K562 (cell line): ENCODE data around the gene C10orf90. TPM values are rescaled to one million over a fixed set of nuclear protein-coding genes. Genes with fewer than 3 reads are reported as not detected.

ENCODE experiments used
- ATAC-seq: fragments of 200-7000 bp; cut with Tn5 transposase; 3 replicates; pipeline ENCODE4 v1.9.1; 2020; ENCODE audit warnings: moderate library complexity
- BruUV-seq: library from RNA; stranded (reverse); fragments of 400-500 nt; replicated peaks from 2 replicates; lab custom pipeline; 2021; lab: Mats Ljungman, UMichigan
- CTCF ChIA-PET: fragments of 300-600 bp; formaldehyde crosslinking; extraction: SDS; loops from one replicate; lab custom pipeline; 2021; ENCODE audit warnings: low intra/inter-chr PET ratio; lab: Yijun Ruan, JAX
- POLR2A ChIA-PET: fragments of 300-600, 350-650 bp; sonication (Branson Sonifier 250); formaldehyde crosslinking; extraction: SDS; loops from one replicate; lab custom pipeline; 2021; ENCODE audit warnings: antibody characterized with exemption, inconsistent platforms; lab: Yijun Ruan, JAX
- DNase-seq, 4 experiments: peaks; one replicate each; pipeline versions ENCODE4 v3.0.0 to v3.0.0-alpha.2; 2011 to 2018; ENCODE audit warnings: low spot score in 3 of 4, mixed read lengths in 3 of 4; ENCODE audit errors: extremely low read depth in 1 of 4
- FAIRE-seq: peaks from 2 replicates; lab custom pipeline; 2011; peaks lifted over from hg19 to GRCh38; lab: Jason Lieb, UNC
- H2AFZ ChIP-seq: 2 replicates; pipeline ENCODE4 v1.6.0; 2011; ENCODE audit warnings: low read depth, low read length, control low read depth, inconsistent platforms
- H3K27ac ChIP-seq: fragments of 200-600 bp; 3 replicates; pipeline ENCODE4 v1.8.0; 2011; ENCODE audit warnings: low read depth, mild to moderate bottlenecking, control low read depth, inconsistent platforms, low read length, moderate library complexity, mixed read lengths; ENCODE audit errors: extremely low read depth
- H3K27me3 ChIP-seq, 2 experiments: fragments of 300-600 bp in 1 of 2; 2 replicates in 1 of 2; 3 replicates in 1 of 2; pipeline versions ENCODE4 v1.6.0 to v1.8.0; 2011; ENCODE audit warnings: inconsistent platforms in 2 of 2, low read length in 2 of 2, mild to moderate bottlenecking in 1 of 2, mixed read lengths in 1 of 2, moderate library complexity in 1 of 2; ENCODE audit not compliant: control insufficient read depth in 2 of 2, insufficient read depth in 2 of 2
- H3K36me3 ChIP-seq: fragments of 300-600 bp; 3 replicates; pipeline ENCODE4 v1.8.0; 2011; ENCODE audit warnings: mild to moderate bottlenecking, low read length, inconsistent platforms; ENCODE audit not compliant: control insufficient read depth, insufficient read depth
- H3K4me1 ChIP-seq, 2 experiments: fragments of 200-600 bp in 1 of 2; replicated peaks in 1 of 2; 2 replicates in 1 of 2; 3 replicates in 1 of 2; pipeline versions ENCODE4 v1.5.1 to v1.8.0; 2011; ENCODE audit warnings: inconsistent platforms in 2 of 2, low read length in 2 of 2, mild to moderate bottlenecking in 1 of 2, mixed read lengths in 1 of 2, moderate library complexity in 1 of 2; ENCODE audit not compliant: control insufficient read depth in 2 of 2, insufficient read depth in 2 of 2
- H3K4me2 ChIP-seq: 2 replicates; pipeline ENCODE4 v1.6.1; 2011; ENCODE audit warnings: low read length, control low read depth, inconsistent platforms, mixed read lengths; ENCODE audit not compliant: insufficient read depth
- H3K4me3 ChIP-seq: fragments of 200-600 bp; sonication (generic), shearing (Covaris generic); 2 replicates; pipeline ENCODE4 v1.5.1; 2016; ENCODE audit warnings: control low read depth, inconsistent platforms
- H3K79me2 ChIP-seq: fragments of 200-600 bp; 3 replicates; pipeline ENCODE4 v1.8.0; 2011; ENCODE audit warnings: low read length, inconsistent platforms; ENCODE audit not compliant: control insufficient read depth, insufficient read depth
- H3K9ac ChIP-seq, 2 experiments: 2 replicates each; pipeline versions ENCODE4 v1.6.0 to v1.6.1; 2011; ENCODE audit warnings: low read depth in 2 of 2, low read length in 2 of 2, control low read depth in 1 of 2, inconsistent platforms in 1 of 2, mild to moderate bottlenecking in 1 of 2, mixed read lengths in 1 of 2; ENCODE audit not compliant: insufficient read depth in 1 of 2
- H3K9me1 ChIP-seq: one replicate; pipeline ENCODE4 v1.6.0; 2011; ENCODE audit warnings: inconsistent platforms, mild to moderate bottlenecking, low read length, moderate library complexity; ENCODE audit not compliant: control insufficient read depth, insufficient read depth
- H3K9me3 ChIP-seq: replicated peaks from 2 replicates; pipeline ENCODE4 v1.5.1; 2011; ENCODE audit warnings: low read depth, low read length, inconsistent platforms; ENCODE audit not compliant: control insufficient read depth, insufficient read depth
- H4K20me1 ChIP-seq: replicated peaks from 2 replicates; pipeline ENCODE4 v1.6.1; 2011; ENCODE audit warnings: low read length, inconsistent platforms, mixed read lengths; ENCODE audit not compliant: control insufficient read depth, insufficient read depth
- ETS2 ChIP-seq: IDR thresholded peaks from 2 replicates; pipeline ENCODE4 v1.6.1; 2016; ENCODE audit warnings: borderline replicate concordance, missing genetic modification characterization, mild to moderate bottlenecking, moderate library complexity, missing compliant biosample characterization; ENCODE audit not compliant: poor library complexity, severe bottlenecking
- IRF9 ChIP-seq: fragments of 450-650 bp; IDR thresholded peaks from 2 replicates; pipeline ENCODE4 v1.6.1; 2016; ENCODE audit warnings: missing biosample characterization, missing genetic modification characterization
- MAFK ChIP-seq: IDR thresholded peaks from 2 replicates; pipeline ENCODE4 v1.6.1; 2011; ENCODE audit warnings: low read length, improper control_type of control experiment
- PHF21A ChIP-seq: fragments of 450-650 bp; IDR thresholded peaks from 2 replicates; pipeline ENCODE4 v1.6.1; 2017; ENCODE audit warnings: low read depth, borderline replicate concordance
- TAF9B ChIP-seq: fragments of 450-650 bp; IDR thresholded peaks from 2 replicates; pipeline ENCODE4 v1.6.1; 2018; ENCODE audit warnings: mild to moderate bottlenecking; ENCODE audit not compliant: partially characterized antibody
- ZNF318 ChIP-seq, 2 experiments: fragments of 450-650 bp; IDR thresholded peaks; 2 replicates each; pipeline ENCODE4 v1.6.1; 2016; ENCODE audit warnings: mild to moderate bottlenecking in 2 of 2, borderline replicate concordance in 1 of 2, low read depth in 1 of 2, moderate library complexity in 1 of 2
- WGBS: fragments of 100-300 bp; shearing (Covaris generic); methylation state at CpG from one replicate; pipeline ENCODE4 v1.1.6; 2016; ENCODE audit warnings: low coverage, mixed read lengths; ENCODE audit not compliant: insufficient coverage; ENCODE audit errors: missing lambda C conversion rate; 5-methylcytosine and 5-hydroxymethylcytosine counted together
- in situ Hi-C: fragments of 300-500 bp; cut with MboI; formaldehyde crosslinking; loops from 4 replicates; pipeline ENCODE4 v1.15.0; 2018; ENCODE audit warnings: inconsistent platforms, mixed read lengths
- intact Hi-C: fragments of 100-400 bp; cut with micrococcal nuclease; formaldehyde crosslinking; loops from 2 replicates; pipeline ENCODE4 v1.14.2; 2022
- polyA plus RNA-seq, 8 experiments: library from polyadenylated mRNA; depleted of rRNA in 4 of 8; stranded (reverse) in 5 of 8; unstranded in 3 of 8; fragments of >200 nt; fragmentation: Nextera tagmentation in 2 of 8; fragmentation: Illumina TruSeq in 1 of 8; extraction: Ambion mirVana in 2 of 8; extraction: Trizol in 1 of 8; gene quantifications; 2 replicates each; pipeline versions ENCODE4 v1.2.1 to v1.2.3, GENCODE V29; 2011 to 2014; ENCODE audit warnings: inconsistent platforms in 1 of 8, missing spikeins in 1 of 8
- total RNA-seq, 7 experiments: library from RNA; depleted of rRNA in 6 of 7; stranded (reverse); fragments of >200 nt in 6 of 7; fragmentation: Illumina TruSeq in 2 of 7; extraction: Trizol in 2 of 7; gene quantifications; 2 replicates each; pipeline versions ENCODE4 v1.2.1 to v1.2.3, GENCODE V29; 2011 to 2021; ENCODE audit warnings: low replicate concordance in 1 of 7

Gene C10orf90
- total and polyA plus RNA-seq, 9 of the 15 experiments (the other 6 are each of a cell fraction or from before 2014, with no cell fraction given) = not detected

GRCh38 chr10:126663880-126664279 is 6.6 kb downstream of the C10orf90 start (continued):
- no peak for TF ChIP-seq TAF9B
- no peak for TF ChIP-seq IRF9 (tag)
- TF ChIP-seq, all 486 proteins: peak for 0

DNA sequence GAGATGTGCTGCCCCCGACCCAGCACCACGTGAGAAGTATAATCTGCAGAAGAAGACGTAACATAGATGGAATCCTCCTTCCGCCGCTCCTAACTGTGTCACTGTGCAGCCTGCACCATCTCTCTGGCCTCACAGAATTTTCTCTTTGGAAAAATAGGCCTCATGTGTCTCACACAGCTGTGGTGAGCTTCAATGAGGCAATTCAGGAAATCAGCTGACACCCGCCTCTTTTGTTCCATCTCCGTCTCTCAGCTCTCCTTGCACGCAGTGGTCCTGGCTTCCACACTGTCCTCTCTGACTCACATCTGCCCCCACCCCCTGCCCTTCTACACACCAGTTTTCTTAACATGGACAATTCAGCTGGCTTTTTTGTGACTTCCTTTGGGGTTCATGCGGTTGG is 7.2 kb downstream of the C10orf90 start:
- Histone ChIP-seq H3K79me2 (no peaks in the 10 kb centered on the region), H2AFZ (no peak overlapping the region), H3K9me3 (no peaks in the 10 kb centered on the region), H3K27me3 (no peaks in the 10 kb centered on the region; a peak in 1 of 5 replicates), H3K9ac (no peak overlapping the region), H3K9me1 (no peaks in the 10 kb centered on the region), H3K36me3 (no peaks in the 10 kb centered on the region), H4K20me1 (no peaks in the 10 kb centered on the region)
- POLR2A ChIA-PET = no interaction called here
- ATAC-seq (no peak), DNase-seq (no peak), FAIRE-seq (no peak)
- no TSS peak for BruUV-seq
- CTCF ChIA-PET = no interaction called here
- intact Hi-C loops = no loop called here
- TF ChIP-seq ETS2 = no peak
- TF ChIP-seq MAFK = no peak
- TF ChIP-seq ZNF318 (IDR thresholded peaks at IDR 0.05; ENCODE audit: borderline replicate concordance in 1 of 2, low read depth in 1 of 2) = no peak
- TF ChIP-seq PHF21A = no peak
- TF ChIP-seq, all 486 proteins: peak for 0
- 3% methylated on average over 7 of the region's 9 CpGs for WGBS
- H3K4me3 ChIP-seq = no peak overlapping the region
- in situ Hi-C loops = no loop called here
- H3K4me2 ChIP-seq = no peak overlapping the region
- H3K4me1 ChIP-seq = no peaks in the 10 kb centered on the region
- H3K27ac ChIP-seq = no peak overlapping the region
